M059J (cell line): ENCODE results near the gene SOCS3. TPM values are rescaled to one million over a fixed set of nuclear protein-coding genes. Genes with fewer than 3 reads are reported as not detected.

Source experiments
- DNase-seq: peaks from one replicate; pipeline ENCODE4 v3.0.0-alpha.2; 2012; ENCODE audit warnings: low read depth
- total RNA-seq: library from RNA; depleted of rRNA; stranded (reverse); fragments of >200 nt; shearing (Covaris generic); gene quantifications from 2 replicates; pipeline ENCODE4 v1.2.3, GENCODE V29; 2014

Gene SOCS3
- total RNA-seq, 1 experiment from 2014 or later = 39.3 TPM

DNA sequence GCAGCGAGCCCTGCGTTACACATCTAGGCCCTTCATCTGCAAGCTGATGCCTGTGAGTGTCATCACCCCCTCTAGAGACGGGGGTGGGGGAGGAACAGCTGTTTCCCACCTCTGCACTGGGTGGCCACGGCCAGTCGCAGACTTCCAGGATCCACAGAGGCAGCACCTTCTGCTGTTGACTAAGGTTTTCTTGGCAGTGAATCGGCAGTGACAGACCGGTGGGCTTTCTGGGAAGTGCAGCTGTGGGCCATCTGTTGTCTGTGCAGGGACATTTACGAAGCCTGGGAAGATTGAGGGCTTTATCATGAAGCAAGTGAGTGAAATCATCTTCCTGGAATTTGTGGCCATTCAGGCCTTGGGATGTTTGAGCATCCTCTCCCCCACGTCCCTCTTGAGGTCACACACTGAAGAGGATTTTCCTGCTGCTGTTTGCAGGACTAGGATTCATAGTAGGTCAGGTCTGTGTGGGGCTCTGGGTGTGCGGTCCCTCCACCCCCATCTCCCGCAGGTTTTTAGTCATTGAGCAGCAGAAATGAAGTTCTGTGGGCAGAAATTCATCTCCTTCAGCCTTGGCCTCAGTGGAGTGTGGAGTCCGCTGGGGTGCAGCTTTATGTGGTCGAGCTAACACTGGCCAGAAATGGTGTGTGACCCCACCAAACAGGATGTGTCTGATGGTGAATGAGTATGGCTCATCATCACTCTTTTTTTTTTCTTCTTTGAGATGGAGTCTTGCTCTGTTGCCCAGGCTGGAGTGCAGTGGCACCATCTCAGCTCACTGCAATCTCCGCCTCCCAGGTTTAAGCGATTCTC is 30.6 kb upstream of the SOCS3 start:
- DNase-seq = peak; percentile 95

DNA sequence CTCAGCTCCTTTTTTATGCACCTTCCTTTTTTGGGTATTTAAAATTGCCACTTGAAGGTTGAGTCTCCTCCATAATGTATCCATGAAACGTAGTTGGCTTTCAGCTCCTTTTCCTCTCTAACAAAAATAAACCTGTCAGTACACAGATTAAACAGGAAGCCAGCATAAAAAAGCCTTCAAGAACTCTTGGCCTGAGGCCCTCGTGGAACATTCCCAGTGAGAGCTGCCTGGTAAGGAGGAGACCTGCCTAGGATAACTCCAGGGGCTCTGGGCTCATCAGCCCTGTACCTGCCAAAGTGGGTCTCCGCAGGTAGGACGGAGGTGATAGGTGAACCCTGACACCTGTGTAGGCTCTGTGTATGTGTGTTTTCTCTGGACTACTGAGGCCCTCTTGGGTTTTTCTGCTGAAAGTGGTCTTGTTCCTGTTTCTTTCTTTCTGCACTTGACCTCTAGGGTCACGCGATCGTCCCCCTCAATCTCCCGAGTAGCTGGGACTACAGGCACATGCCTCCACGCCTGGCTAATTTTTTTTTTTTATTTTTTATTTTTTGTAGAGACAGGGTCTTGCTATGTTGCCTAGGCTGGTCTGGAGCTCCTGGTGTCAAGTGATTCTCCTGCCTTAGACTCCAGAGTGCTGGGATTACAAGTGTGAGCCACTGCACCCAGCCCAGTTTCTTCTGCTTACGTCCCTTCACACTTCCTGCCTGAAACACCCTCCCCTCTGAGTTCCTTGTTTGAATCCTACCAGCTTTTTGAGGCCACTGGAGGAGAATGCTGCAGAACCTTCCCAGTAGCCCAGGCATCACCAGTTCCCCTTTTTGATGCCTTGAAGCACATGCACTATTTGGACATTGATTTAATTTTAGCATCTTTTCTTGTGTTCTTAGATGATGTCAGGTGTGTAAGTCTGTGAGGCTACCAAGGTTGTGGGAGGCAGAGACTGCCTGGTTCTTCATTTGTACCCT is 28.4 kb upstream of the SOCS3 start:
- peak; percentile 60 for DNase-seq

DNA sequence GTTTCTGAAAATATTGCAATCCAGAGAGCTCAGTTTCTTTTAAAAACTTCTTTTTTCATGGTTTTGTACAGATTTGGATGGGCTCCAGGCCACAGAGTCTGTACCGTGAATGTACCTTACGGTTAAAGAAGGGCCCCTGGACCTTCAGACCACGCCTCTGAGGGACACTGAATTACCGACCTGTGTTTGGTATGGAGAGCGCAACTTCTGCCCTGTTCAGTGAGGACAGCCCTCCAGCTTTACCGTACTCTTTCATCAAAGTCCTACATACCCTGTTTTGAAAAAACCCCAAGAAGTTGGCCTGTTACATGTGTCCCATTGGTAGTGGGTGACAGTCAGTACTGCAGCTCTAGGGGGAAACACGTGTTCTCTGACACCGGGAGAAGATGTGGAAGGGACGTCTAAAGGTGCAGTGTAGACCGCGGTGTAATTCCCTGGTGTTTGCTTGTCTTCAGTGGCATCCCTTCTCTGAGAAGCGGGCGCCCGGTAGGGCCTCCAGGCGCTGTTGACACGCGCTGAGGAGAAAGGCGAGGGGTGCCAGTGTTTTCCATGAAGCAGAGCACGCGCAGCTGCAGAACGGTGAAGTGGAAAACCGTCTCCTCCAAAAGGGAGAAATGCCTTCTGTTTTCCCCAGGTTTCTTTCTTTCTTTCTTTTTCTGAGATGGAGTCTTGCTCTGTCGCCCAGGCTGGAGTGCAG is 24.8 kb upstream of the SOCS3 start:
- no peak for DNase-seq

DNA sequence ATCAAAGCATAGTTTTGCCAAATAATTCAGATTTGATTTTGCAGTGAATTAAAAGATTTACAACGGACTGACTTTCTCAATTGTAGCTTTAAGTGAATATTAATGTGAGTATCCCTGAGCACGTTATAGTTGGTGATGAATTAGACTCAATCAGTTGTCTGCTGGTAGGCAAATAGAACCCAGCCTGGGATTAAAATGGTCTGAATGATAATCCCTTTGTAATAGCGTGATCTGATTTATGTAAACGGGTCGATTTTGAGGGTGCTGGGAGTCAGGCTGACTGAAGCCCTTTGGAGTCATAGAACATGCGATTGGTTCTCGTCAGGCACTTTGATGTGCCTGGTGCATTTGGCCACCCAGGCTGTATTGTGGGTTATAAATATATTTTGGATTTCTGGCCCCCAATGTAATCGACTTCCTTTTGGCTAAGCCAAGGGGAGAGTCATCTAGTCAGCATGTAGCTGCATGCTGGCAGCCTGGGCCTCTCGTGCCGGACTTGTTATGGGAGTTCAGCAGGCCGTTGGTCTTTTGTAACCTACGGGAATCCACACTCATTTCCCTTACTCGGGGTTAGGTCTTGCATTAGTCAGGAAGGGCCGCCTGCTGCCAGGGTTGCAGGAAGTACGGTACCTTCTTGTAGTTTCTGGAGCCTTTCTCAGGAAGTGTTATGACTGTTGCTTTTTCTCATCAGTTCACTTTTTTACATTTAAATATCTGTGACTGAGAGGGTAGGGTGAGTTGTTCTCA is 24.0 kb upstream of the SOCS3 start:
- peak; percentile 94 for DNase-seq

DNA sequence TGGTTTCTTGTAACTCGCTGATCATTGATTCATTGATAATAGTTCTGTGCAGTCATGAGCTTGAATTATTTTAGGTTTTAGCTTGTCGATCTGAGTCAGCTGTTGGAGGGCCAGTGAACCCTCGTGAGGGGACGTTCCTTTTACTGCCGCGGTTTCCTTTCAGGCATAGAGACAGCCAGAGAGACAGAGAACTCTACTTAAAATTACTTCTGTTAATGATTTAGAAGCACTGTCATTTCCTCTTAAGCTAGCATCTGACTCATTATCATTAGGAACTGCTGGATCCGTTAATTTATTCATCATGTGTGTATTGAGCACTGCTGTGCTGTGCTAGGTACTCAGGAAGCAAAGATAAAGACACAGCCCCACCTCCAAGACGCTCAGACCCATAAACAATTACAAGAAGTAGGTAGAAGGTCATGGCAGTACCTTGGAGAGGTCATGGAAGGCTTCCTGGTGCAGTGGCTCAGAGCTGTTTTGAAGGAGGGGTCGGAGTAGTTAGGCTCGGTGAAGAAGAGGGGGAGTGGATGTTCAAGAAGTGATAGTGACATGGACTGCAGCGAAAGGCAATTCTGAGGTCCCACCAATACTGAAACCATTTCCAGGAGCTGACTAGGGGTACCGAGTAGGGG is 21.8 kb upstream of the SOCS3 start:
- peak; percentile 53 for DNase-seq

DNA sequence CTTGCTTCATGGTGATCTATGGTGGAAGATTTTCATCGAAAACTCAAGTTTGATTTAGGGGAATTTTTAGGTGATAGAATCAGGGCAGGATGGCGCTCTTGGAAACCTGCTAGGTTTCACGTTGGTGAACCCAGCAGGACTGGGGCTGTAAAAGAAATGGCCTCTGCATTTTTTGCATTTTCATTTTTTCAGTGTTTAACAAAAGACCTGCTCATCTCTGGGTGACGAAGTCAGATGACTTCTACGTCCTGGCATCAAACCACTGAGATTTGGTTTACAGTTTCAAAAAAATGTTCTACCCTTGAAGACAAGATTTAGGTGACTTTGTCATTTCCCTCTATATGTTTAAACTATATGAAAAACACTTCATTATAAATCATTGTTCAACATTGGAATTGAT is 20.5 kb upstream of the SOCS3 start:
- no peak for DNase-seq

DNA sequence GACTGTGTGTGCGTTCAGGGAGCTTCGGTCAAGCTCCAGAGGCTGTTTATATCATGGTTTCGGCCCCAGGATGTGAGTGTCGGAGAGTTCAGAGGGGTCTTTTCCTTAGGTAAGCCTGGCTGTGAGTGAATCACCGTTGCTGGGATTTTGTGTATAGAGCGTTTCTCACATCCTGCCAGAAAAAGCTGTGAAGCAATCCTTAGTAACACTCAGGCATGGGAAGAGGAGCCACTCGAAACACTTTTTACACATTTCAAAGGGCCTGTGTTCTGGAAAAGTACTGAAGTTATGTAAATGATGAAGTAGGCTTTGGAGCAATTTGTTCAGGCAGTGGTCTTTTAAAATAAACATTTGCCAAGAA is 19.2 kb upstream of the SOCS3 start:
- DNase-seq = peak; percentile 79

DNA sequence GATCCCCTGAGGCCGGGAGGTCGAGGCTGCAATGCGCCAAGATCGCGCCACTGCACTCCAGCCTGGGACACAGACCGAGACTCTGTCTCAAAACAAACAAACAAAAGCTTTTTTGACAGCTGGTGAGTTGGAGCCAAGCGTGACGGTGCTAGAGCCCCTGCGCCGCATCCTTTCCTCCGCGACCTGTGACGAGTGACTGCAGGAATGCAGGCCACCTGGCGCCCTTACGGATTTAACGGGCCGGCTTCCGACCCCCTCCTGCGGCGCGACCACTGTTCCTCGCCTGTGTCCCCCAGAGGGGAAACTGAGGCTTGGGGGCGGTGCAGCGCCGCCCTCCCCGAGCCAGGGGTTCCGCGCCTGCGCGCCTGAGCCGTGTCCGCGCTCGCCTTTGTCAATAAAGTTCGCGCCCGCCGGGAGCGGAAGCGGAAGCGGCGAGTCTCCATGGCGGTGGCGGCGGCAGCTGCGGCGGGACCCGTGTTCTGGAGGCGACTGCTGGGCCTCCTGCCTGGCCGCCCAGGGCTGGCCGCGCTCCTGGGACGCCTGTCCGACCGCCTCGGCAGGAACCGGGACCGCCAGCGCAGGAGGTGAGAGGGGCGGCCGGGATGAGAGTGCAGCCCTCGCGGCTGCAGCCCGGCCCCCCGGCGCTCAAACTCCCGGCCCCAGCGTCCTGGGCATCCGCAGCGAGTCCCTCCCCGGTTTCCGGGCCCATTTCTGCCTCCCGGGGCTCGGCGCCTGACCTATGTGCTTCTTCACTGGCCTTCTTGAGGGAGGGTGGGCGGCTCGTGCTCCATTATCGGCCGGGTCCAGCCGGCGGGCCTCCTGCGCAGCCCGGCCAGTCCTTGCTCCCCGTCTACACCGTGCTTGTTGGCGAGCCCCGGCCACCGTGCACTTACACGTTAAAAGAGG is 18.6 kb upstream of the SOCS3 start, which contains the start of gene PGS1:
PGS1 (plus strand) TSS at position 425 of the 906 bp plus-strand sequence; CDS start at position 442, 17 bp downstream.
- peak; percentile 66 for DNase-seq

DNA sequence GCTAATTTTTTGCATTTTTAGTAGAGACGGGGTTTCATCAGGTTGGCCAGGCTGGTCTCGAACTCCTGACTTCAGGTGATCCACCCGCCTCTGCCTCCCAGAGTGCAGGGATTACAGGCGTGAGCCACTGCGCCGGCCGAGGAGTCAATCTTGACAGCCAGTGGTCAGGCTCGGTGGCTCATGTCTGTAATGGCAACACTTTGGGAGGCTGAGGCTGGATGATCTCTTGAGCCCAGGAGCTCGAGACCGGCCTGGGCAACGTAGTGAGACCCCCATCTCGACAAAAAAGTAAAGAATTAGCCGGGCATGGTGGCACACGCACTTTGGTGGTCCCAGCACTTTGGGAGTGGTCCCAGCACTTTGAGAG is 18.0 kb upstream of the SOCS3 start:
- no peak for DNase-seq

DNA sequence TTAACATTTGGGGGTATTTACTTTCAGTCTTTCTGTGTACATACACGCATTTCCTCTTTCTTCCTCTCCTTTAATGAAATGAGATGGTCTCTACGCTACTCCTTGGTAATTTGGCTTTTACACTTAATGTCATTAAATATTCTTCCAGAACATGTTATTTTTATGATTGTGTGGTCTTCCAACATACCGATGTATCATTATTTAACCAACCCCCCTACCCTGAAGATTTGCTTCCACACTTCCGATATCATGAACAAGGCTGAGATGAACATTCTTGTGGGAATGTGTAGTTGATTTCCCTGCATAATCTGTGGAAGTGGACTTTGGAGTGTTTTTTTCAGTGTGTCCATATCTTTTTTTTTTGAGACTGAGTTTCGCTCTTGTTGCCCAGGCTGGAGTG is 16.3 kb upstream of the SOCS3 start:
- DNase-seq = no peak

DNA sequence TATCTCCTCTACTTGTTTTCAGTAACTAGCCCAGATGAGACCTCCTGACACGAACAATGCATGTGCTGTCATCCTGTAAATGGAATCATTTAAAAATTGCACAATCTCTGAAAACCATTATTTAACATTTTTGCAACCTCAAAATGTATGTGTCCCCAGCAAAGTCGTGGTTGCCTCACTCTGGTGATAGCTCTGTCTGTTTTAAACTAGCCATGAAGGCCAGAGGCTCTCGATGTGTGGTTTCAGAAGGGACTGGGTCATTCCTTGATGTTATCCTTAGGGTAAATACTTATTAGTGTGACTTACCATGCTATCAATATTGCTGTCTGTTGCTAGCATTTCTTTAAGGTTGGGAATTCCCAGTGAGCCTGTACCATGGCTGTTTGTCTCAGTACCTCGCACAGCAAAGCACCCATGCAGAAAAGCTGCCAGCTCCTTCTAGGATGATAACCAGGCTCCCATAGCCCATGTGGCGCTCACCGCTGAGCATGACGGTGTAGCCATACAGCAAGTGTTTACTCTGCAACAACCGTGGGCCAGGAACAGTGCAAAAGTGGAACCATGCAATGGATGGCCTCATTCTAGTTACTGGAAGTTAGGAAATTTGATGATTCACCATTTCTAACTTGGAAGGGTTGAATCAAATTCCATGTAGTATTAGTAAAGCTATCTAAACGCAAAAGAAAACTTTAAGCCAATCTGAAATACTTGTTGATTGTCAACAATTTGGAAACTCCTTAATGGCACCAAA is 15.7 kb upstream of the SOCS3 start:
- peak; percentile 89 for DNase-seq

DNA sequence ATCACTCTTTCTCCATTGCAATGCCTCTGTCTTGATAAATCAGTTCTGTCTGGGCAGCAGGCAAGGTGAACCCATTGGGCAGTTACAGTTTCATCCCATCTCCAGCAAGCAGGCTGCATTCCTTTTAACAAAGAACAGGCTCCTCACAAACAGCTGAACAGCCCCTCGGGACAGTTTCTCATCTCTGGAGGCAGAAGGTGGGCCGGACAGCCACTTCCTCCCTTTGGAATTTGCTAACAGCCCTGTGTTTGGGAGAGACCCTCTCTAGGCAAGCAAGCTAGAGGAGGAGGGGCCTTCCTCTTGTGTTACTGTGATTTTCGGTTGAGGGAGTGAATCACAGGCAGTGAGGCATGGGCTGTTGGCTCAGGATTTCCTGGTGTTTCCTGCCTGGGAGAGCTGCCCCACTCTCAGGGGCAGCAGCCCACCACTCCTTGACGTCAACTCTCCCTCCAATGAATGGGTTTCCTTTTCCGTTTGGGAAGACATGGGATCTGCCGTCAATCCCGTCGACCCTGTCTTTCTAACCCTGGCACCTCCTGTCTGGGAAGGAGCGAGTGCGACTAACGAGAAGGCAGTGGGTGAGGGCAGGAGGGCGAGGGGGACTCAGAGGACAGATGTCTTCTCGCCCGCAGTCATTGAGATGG is 14.9 kb upstream of the SOCS3 start:
- DNase-seq = peak; percentile 74

DNA sequence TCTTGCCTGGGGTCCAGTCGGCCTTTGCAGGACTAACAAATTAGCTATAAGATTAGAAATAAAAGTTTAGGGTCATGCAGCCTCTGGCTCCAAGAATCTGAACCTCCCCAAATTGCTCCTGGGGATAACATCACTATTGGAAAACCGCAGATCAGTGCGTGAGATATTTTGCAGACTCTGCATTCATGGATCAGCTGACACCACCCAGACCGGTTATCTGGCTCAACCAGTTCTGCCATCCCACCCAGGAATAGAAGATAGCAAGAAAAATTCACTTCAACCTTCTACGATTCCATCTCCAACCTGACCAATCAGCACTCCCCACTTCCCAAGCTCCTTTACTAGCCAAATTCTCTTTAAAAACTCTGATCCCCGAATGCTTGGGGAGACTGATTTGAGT is 14.3 kb upstream of the SOCS3 start:
- no peak for DNase-seq

DNA sequence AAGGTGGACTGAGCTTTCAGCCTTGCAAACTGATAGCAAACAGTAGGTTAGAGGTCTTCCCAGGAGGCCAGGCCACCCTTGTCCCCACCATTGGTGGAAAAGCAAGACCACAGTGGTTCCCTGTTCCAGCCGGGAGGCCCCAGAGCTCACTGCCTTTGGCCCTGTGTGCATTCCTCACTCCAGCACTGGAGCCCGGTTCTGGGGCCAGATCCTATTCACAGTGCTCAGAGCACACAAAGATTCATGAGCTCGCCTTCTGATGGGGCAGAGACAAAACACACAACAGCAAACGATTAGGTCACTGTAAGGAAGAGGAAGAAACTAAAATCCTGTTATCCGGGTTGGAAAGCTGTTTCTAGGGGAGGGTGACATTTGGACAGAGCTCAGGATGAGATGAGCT is 13.0 kb upstream of the SOCS3 start:
- no peak for DNase-seq

DNA sequence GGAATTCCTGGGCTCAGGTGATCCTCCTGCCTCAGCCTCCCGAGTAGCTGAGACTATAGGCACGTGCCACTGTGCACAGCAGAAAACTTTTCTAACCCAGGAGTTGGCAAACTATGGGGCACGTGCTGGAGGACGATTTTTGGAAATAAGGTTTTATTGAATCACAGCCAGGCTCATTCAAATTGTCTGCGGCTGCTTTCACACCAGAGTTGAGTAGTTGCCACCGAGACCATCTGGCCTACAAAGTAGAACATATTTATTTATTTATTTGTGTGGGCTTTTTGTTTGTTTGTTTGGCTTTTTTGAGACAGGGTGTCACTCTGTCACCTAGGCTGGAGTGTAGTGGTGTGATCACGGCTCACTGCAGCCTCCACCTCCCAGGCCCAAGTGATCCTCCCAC is 11.2 kb upstream of the SOCS3 start:
- no peak for DNase-seq

DNA sequence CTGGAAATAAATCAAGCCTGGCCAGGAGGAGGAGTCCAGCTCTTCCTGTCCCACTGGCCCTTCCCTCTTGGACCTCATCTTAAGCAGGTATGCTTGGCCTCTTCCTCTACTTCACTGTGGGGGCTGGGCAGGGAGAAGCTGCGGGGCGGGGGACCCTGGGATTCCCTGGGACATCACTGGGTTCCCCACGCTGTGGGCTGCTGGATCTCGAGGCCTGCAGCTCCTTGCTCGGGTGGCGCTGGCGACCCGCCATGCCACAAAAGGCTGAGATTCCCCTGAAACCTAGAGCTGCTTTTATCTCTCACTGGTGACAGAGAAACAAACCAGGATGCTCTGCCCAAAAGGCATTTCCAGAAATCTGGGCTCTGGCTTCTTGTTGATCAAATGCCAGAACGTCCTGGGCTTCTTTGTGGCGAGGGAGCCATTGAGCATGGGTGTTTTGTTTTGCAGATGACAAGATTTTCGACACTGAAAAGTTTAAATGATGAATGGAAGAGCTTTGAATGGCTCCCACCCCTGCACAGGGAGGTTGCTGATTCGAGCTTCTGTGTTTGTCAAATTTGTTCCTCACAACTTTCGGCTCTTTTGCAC is 10.0 kb upstream of the SOCS3 start:
- peak; percentile 34 for DNase-seq

DNA sequence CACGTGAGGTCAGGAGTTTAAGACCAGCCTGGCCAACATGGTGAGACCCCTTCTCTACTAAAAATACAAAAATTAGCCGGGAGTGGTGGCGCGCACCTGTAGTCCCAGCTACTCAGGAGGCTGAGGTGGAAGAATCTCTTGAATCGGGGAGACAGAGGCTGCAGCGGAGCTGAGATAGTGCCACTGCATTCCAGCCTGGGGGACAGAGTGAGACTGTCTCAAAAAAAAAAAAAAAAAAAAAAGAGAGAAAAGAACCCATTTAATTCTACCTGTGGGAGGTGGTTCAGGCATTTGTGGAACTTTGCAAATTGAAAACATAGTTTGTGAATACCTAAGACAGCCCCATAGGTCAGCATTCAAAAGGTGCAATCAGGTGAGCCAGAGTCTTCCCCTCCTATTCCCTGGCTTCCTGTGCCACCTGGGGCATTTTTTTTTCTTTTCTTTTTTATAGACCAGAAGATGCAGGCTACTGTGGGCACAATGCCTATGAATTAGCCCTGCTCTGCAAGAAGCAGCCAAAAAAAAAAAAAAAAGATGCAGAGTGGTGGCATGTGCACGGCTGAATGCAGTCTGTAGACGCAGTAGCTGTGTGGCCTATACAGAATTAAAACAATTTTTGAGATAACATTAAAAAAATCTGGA is 9.1 kb upstream of the SOCS3 start:
- DNase-seq = no peak

DNA sequence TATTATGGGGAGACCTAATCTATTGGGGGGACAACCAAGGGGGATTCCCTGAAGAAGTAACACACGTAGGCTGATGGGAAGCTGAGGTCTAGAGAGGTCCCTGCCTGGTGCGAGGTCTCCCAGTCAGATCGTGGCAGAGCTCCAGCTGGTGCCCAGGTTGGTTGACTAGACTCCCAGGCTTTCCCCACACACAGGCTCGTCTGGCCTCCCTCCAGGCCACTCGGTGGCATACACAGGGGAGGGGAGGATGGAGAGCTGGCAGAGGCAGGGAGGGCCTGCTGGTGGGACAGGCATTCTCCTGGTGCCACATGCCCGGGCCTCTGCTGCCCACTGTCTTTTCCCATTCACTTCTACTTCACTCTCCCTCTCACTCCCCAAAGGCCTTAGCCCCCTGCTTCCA is 8.5 kb upstream of the SOCS3 start:
- no peak for DNase-seq
